ENCODE results near the gene ADAM17.

ADAM17 gene

DNA sequence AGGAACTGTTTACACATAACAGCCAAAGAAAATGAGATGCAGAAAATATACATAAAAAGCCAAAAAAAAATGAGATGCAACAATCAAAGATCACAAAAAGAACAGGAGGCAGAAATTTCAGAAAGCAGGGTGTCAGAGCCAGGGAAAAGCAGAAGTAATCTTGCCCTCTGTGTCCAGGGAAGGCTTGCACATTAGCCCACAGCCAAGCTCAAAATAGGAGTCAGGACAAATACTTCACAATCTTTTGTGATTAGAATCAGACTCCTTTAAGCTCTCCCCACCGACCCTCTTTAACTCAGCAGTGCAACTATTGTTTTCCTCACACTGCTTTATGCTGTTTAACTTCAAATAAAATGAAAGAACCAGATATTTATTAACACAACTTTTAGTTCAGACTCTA is 46.7 kb downstream of the ADAM17 start:
- no peaks in the 10 kb centered on the region for H3K27me3 ChIP-seq (replicated peaks; ENCODE audit: insufficient read depth, low read length)
- no peak overlapping the region for H3K9ac ChIP-seq (ENCODE audit: low read length)
- H3K4me2 ChIP-seq (ENCODE audit: low read depth, low read length), result no peak overlapping the region
- no peak overlapping the region for H2AFZ ChIP-seq (ENCODE audit: low read length)
- no peaks in the 10 kb centered on the region for H3K9me2 ChIP-seq (replicated peaks; ENCODE audit: insufficient read depth, low read length)
- DNase-seq, result no peak
- no peaks in the 10 kb centered on the region for H3K79me2 ChIP-seq (ENCODE audit: low read length)
- H3K27ac ChIP-seq (ENCODE audit: low read length), result no peak overlapping the region
- H3K4me3 ChIP-seq (ENCODE audit: low read length), result no peak overlapping the region
- TF ChIP-seq EZH2 (optimal IDR thresholded peaks at IDR 0.05; ENCODE audit: low read depth, low read length) (no peak), EZH2phosphoT487 (IDR thresholded peaks at IDR 0.05; ENCODE audit: low read length) (no peak)
- TF ChIP-seq, protein P1, sequence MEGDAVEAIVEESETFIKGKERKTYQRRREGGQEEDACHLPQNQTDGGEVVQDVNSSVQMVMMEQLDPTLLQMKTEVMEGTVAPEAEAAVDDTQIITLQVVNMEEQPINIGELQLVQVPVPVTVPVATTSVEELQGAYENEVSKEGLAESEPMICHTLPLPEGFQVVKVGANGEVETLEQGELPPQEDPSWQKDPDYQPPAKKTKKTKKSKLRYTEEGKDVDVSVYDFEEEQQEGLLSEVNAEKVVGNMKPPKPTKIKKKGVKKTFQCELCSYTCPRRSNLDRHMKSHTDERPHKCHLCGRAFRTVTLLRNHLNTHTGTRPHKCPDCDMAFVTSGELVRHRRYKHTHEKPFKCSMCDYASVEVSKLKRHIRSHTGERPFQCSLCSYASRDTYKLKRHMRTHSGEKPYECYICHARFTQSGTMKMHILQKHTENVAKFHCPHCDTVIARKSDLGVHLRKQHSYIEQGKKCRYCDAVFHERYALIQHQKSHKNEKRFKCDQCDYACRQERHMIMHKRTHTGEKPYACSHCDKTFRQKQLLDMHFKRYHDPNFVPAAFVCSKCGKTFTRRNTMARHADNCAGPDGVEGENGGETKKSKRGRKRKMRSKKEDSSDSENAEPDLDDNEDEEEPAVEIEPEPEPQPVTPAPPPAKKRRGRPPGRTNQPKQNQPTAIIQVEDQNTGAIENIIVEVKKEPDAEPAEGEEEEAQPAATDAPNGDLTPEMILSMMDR (IDR thresholded peaks at IDR 0.05; ENCODE audit: low read length), result no peak
- no peaks in the 10 kb centered on the region for H3K4me1 ChIP-seq (ENCODE audit: low read length)
- no peaks in the 10 kb centered on the region for H3K36me3 ChIP-seq (replicated peaks; ENCODE audit: insufficient read depth, low read length)
- no peaks in the 10 kb centered on the region for H3F3A ChIP-seq (ENCODE audit: insufficient read depth, low read length)
- no peaks in the 10 kb centered on the region for H3K9me3 ChIP-seq (replicated peaks; ENCODE audit: insufficient read depth, low read length)
- H4K20me1 ChIP-seq (ENCODE audit: insufficient read depth, low read length), result no peaks in the 10 kb centered on the region

DNA sequence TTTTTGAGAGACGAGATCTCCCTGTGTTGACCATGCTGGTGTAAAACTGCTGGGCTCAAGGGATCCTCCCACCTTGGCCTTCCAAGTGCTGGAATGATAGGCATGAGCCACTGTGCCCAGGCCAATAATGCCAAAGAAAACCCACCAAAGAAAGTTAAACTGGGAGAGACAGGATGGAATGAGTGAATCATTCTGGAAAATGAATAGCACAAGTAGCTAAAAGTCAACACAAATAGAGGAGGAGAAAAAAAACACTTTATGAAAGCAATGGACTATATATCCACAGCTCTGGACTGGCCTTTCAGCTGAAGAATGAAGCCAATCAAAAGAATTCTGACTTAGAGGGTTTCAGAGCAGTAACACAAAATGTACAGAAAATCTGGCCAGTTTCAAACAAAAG is 57.4 kb downstream of the ADAM17 start:
- Histone ChIP-seq H3K27me3 (replicated peaks; ENCODE audit: insufficient read depth, low read length) (no peaks in the 10 kb centered on the region), H3K4me3 (ENCODE audit: low read length) (no peak overlapping the region), H4K20me1 (ENCODE audit: insufficient read depth, low read length) (no peaks in the 10 kb centered on the region), H2AFZ (ENCODE audit: low read length) (no peak overlapping the region), H3K9me3 (replicated peaks; ENCODE audit: insufficient read depth, low read length) (no peaks in the 10 kb centered on the region), H3K4me1 (ENCODE audit: low read length) (no peaks in the 10 kb centered on the region), H3K79me2 (ENCODE audit: low read length) (0 out of 2 replicates have a peak, but pooled peaks cover 3% of the 10 kb centered on the region), H3K36me3 (replicated peaks; ENCODE audit: insufficient read depth, low read length) (peaks cover 5% of the 10 kb centered on the region; the same call in 1 of the 2 replicates), H3F3A (ENCODE audit: insufficient read depth, low read length) (no peaks in the 10 kb centered on the region), H3K4me2 (ENCODE audit: low read depth, low read length) (no peak overlapping the region), H3K9me2 (replicated peaks; ENCODE audit: insufficient read depth, low read length) (no peaks in the 10 kb centered on the region), H3K9ac (ENCODE audit: low read length) (no peak overlapping the region), H3K27ac (ENCODE audit: low read length) (no peak overlapping the region)
- TF ChIP-seq, protein P1 (IDR thresholded peaks at IDR 0.05; ENCODE audit: low read length), result no peak
- TF ChIP-seq EZH2 (optimal IDR thresholded peaks at IDR 0.05; ENCODE audit: low read depth, low read length) (no peak), EZH2phosphoT487 (IDR thresholded peaks at IDR 0.05; ENCODE audit: low read length) (no peak)
- DNase-seq, result no peak

DNA sequence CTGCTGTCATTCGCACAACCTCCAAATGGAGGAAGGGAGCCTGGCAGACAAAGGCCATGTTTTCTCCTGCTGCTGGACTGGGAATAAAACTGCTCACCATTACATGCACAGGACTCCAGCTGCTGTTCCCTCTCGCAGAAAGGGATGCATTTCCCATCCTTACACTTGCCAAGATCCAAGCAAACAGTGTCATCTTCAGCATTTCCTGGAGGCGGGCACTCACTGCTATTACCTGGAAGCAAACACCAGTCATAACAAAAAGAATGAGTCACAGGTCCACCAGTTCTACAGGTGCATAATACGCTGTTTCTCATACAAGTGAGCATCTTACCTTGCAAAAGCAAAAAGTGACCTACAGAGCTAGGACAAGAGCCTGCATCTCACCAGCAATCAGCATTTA is 58.6 kb downstream of the ADAM17 start:
- no peaks in the 10 kb centered on the region for H3K27me3 ChIP-seq (replicated peaks; ENCODE audit: insufficient read depth, low read length)
- no peaks in the 10 kb centered on the region for H3K9me2 ChIP-seq (replicated peaks; ENCODE audit: insufficient read depth, low read length)
- H4K20me1 ChIP-seq (ENCODE audit: insufficient read depth, low read length), result no peaks in the 10 kb centered on the region
- H2AFZ ChIP-seq (ENCODE audit: low read length), result no peak overlapping the region
- no peak for DNase-seq
- no peak overlapping the region for H3K27ac ChIP-seq (ENCODE audit: low read length)
- H3K9ac ChIP-seq (ENCODE audit: low read length), result no peak overlapping the region
- H3F3A ChIP-seq (ENCODE audit: insufficient read depth, low read length), result no peaks in the 10 kb centered on the region
- H3K4me2 ChIP-seq (ENCODE audit: low read depth, low read length), result no peak overlapping the region
- H3K79me2 ChIP-seq (ENCODE audit: low read length), result 0 out of 2 replicates have a peak, but pooled peaks cover 3% of the 10 kb centered on the region
- no peak overlapping the region for H3K4me3 ChIP-seq (ENCODE audit: low read length)
- H3K9me3 ChIP-seq (replicated peaks; ENCODE audit: insufficient read depth, low read length), result no peaks in the 10 kb centered on the region
- H3K4me1 ChIP-seq (ENCODE audit: low read length), result no peaks in the 10 kb centered on the region
- TF ChIP-seq EZH2 (optimal IDR thresholded peaks at IDR 0.05; ENCODE audit: low read depth, low read length), result no peak
- no peak for TF ChIP-seq EZH2phosphoT487 (IDR thresholded peaks at IDR 0.05; ENCODE audit: low read length)
- TF ChIP-seq, protein P1 (IDR thresholded peaks at IDR 0.05; ENCODE audit: low read length), result no peak
- peaks cover 5% of the 10 kb centered on the region; the same call in 1 of the 2 replicates for H3K36me3 ChIP-seq (replicated peaks; ENCODE audit: insufficient read depth, low read length)

Measured in MM.1S (cell line).